KMS-11 (cell line): Measurements from ENCODE around the gene LIMK1.

Experiments
- H2AFZ ChIP-seq: fragments of 200-600 bp; sonication (generic); 2 replicates; pipeline ENCODE4 v1.6.1; 2016; ENCODE audit warnings: antibody characterized with exemption, mixed run types, low read depth
- H3K27ac ChIP-seq: fragments of 200-600 bp; sonication (generic); 2 replicates; pipeline ENCODE4 v1.6.1; 2016; ENCODE audit warnings: mild to moderate bottlenecking, mixed run types
- H3K27me3 ChIP-seq: fragments of 200-600 bp; sonication (generic); 2 replicates; pipeline ENCODE4 v1.6.1; 2017; ENCODE audit warnings: mild to moderate bottlenecking, low read depth, mixed run types, moderate library complexity; ENCODE audit not compliant: insufficient read depth
- H3K36me3 ChIP-seq: fragments of 200-600 bp; sonication (generic); 2 replicates; pipeline ENCODE4 v1.6.1; 2017; ENCODE audit warnings: mild to moderate bottlenecking, mixed run types; ENCODE audit not compliant: insufficient read depth
- H3K4me1 ChIP-seq: fragments of 200-600 bp; sonication (generic); 2 replicates; pipeline ENCODE4 v1.6.1; 2016; ENCODE audit warnings: mild to moderate bottlenecking, low read depth, mixed run types; ENCODE audit not compliant: poor library complexity, severe bottlenecking
- H3K4me2 ChIP-seq: fragments of 200-600 bp; sonication (generic); 2 replicates; pipeline ENCODE4 v1.7.0; 2016; ENCODE audit warnings: mild to moderate bottlenecking, mixed run types
- H3K4me3 ChIP-seq: fragments of 200-600 bp; sonication (generic); IDR thresholded peaks from 2 replicates; pipeline ENCODE4 v1.6.1; 2017; ENCODE audit warnings: low read depth, low read length, mixed read lengths; ENCODE audit not compliant: insufficient read depth
- H3K79me2 ChIP-seq: fragments of 200-600 bp; sonication (generic); 2 replicates; pipeline ENCODE4 v1.6.1; 2016; ENCODE audit warnings: low read depth, mixed run types; ENCODE audit not compliant: insufficient read depth
- H3K9ac ChIP-seq: fragments of 200-600 bp; sonication (generic); 2 replicates; pipeline ENCODE4 v1.6.1; 2016; ENCODE audit warnings: mild to moderate bottlenecking, mixed run types
- H4K20me1 ChIP-seq: fragments of 200-600 bp; sonication (generic); 2 replicates; pipeline ENCODE4 v1.6.1; 2016; ENCODE audit warnings: mild to moderate bottlenecking, mixed run types; ENCODE audit not compliant: insufficient read depth
- TF ChIP-seq, protein P1 (sequence below): fragments of 200-600 bp; sonication (generic); conservative IDR thresholded peaks from 2 replicates; pipeline ENCODE4 v1.6.1; 2017; ENCODE audit warnings: low read depth, mild to moderate bottlenecking, antibody characterized with exemption, low read length, moderate library complexity, mixed read lengths

LIMK1 gene

DNA sequence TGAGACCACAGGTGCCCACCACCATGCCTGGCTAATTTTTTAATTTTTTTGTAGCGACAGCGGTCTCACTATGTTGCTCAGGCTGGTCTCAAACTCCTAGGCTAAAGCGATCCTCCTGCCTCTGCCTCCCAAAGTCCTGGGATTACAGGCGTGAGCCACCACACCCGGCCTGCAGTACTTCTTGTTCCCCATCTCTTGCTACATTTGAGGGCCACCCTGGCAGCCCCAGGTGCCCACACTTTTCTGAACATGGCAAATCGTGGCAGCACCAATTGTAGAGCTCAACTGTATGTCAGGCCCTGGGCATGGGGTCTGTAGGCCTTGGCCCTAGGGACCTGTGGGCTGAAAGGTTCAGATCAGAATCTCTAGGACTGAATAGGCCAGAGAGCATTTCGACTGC is 25.1 kb upstream of the LIMK1 start:
- TF ChIP-seq, protein P1, sequence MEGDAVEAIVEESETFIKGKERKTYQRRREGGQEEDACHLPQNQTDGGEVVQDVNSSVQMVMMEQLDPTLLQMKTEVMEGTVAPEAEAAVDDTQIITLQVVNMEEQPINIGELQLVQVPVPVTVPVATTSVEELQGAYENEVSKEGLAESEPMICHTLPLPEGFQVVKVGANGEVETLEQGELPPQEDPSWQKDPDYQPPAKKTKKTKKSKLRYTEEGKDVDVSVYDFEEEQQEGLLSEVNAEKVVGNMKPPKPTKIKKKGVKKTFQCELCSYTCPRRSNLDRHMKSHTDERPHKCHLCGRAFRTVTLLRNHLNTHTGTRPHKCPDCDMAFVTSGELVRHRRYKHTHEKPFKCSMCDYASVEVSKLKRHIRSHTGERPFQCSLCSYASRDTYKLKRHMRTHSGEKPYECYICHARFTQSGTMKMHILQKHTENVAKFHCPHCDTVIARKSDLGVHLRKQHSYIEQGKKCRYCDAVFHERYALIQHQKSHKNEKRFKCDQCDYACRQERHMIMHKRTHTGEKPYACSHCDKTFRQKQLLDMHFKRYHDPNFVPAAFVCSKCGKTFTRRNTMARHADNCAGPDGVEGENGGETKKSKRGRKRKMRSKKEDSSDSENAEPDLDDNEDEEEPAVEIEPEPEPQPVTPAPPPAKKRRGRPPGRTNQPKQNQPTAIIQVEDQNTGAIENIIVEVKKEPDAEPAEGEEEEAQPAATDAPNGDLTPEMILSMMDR = no peak
- H3K27me3 ChIP-seq = peaks cover 71% of the 10 kb centered on the region
- no peak overlapping the region for H3K27ac ChIP-seq

DNA sequence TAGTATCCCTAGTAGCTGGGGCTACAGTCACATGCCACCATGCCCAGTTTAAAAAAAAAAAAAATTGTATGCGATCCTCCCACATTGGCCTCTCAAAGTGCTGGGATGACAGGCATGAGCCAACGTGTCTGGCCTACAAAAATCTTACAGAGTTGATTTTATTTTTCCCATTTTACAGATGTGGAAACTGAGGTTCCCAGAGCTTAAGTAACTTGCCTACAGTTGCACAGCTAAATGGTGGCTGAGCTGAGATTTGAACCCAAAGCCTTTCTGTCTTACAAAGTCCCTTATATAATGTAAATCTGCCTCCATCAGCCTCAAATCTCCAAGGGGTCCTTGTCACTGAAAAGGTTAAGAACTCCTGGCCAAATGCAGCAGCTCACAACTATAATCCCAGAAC is 24.6 kb upstream of the LIMK1 start:
- Histone ChIP-seq H3K9ac (no peak overlapping the region), H4K20me1 (no peaks in the 10 kb centered on the region), H3K36me3 (no peaks in the 10 kb centered on the region), H3K4me3 (no peak overlapping the region), H2AFZ (no peak overlapping the region), H3K27ac (no peak overlapping the region), H3K27me3 (peaks cover 68% of the 10 kb centered on the region), H3K79me2 (no peaks in the 10 kb centered on the region), H3K4me2 (no peak overlapping the region), H3K4me1 (no peaks in the 10 kb centered on the region)
- TF ChIP-seq, protein P1 = no peak

More for the DNA sequence above, 25.1 kb upstream of the LIMK1 start:
- Histone ChIP-seq H3K9ac (no peak overlapping the region), H3K4me2 (no peak overlapping the region), H3K79me2 (no peaks in the 10 kb centered on the region), H3K36me3 (no peaks in the 10 kb centered on the region), H3K4me1 (no peaks in the 10 kb centered on the region), H4K20me1 (no peaks in the 10 kb centered on the region), H2AFZ (no peak overlapping the region), H3K4me3 (no peak overlapping the region)

DNA sequence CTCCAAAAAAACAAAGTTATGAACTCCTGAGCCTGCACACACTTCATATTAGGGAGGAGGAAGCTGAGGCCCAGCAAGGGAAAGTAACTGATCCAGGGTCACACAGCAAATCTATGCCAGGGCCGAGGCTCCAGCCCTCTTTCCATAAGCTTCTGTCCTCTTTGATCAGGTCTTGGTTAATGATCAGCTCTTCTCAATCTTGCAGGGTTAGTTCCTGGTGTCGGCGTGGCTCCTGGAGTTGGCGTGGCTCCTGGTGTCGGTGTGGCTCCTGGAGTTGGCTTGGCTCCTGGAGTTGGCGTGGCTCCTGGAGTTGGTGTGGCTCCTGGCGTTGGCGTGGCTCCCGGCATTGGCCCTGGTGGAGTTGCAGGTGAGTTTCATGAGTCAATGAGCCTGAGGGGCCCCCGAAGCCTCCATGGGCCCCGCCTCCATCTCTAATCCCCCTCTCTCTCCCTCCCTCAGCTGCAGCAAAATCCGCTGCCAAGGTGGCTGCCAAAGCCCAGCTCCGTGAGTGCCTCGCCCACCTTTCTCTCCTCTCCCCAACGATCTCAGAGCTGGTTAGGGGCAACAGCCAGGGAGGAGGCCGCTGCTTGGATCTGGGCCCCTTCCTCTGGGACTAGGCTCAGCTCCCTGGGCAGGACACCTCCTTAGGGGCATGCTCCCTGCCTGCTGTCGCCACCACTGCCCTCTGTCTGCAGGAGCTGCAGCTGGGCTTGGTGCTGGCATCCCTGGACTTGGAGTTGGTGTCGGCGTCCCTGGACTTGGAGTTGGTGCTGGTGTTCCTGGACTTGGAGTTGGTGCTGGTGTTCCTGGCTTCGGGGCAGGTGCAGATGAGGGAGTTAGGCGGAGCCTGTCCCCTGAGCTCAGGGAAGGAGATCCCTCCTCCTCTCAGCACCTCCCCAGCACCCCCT is 23.7 kb upstream of the LIMK1 start:
- H3K36me3 ChIP-seq = no peaks in the 10 kb centered on the region
- H3K79me2 ChIP-seq = no peaks in the 10 kb centered on the region
- H4K20me1 ChIP-seq = no peaks in the 10 kb centered on the region
- no peak overlapping the region for H3K9ac ChIP-seq
- TF ChIP-seq, protein P1 = no peak
- no peak overlapping the region for H3K4me2 ChIP-seq
- H2AFZ ChIP-seq = no peak overlapping the region
- no peak overlapping the region for H3K4me3 ChIP-seq
- no peak overlapping the region for H3K27ac ChIP-seq
- H3K27me3 ChIP-seq = peaks cover 61% of the 10 kb centered on the region
- H3K4me1 ChIP-seq = no peaks in the 10 kb centered on the region

DNA sequence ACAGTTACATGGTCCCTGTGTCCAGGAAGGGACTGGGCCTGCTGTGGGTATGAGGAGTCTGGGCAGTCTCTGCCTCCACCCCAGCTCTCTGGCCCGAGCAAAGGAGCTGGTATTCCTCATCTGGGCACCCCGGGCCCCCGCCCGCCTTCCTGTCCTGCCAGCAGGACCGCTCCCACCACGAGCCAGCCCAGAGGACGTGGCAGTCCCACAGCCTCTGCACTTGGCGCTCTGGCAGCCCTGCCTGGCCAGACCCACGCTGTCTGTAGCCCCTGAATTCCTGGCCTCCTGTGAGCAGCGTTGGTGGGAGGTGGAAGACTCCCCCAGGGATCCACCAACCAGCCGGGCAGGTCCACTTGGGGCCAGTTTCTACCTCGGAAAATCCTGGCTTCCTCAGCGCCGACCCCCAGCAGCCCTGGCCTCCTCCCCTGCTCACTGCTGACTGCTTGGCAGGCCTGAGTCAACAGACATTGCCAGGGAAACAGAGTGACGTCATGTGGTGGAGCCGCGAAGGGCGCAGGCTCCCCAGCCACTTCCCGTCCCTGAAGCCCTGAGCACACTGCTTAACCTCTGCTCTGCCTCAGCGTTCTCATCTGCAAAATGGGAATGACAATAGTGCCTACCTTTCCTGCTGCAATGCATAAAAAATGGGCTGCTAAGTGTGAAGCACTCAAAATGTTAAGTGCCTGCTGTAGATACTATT is 21.6 kb upstream of the LIMK1 start:
- H3K4me2 ChIP-seq = no peak overlapping the region

More for the DNA sequence above, 21.6 kb upstream of the LIMK1 start:
- Histone ChIP-seq H3K27me3 (peaks cover 43% of the 10 kb centered on the region), H3K27ac (no peak overlapping the region), H2AFZ (no peak overlapping the region; the same call in 1 of the 2 replicates), H4K20me1 (no peaks in the 10 kb centered on the region), H3K9ac (no peak overlapping the region), H3K4me3 (no peak overlapping the region), H3K36me3 (no peaks in the 10 kb centered on the region), H3K79me2 (no peaks in the 10 kb centered on the region), H3K4me1 (no peaks in the 10 kb centered on the region)
- TF ChIP-seq, protein P1 = no peak
